NT2/D1 (cell line): ENCODE results near the gene TGM5.

Source experiments
- DNase-seq: peaks from one replicate; pipeline ENCODE4 v3.0.0-alpha.2; 2011; ENCODE audit warnings: low read depth, low spot score
- H3K27me3 ChIP-seq: 2 replicates; pipeline ENCODE4 v1.6.0; 2011; ENCODE audit warnings: mild to moderate bottlenecking; ENCODE audit not compliant: insufficient read length, insufficient read depth
- H3K36me3 ChIP-seq: 2 replicates; pipeline ENCODE4 v1.6.1; 2011; ENCODE audit warnings: mild to moderate bottlenecking, low read length, mixed read lengths; ENCODE audit not compliant: insufficient read depth, insufficient read length
- H3K4me1 ChIP-seq: 2 replicates; pipeline ENCODE4 v1.5.1; 2011; ENCODE audit not compliant: insufficient read depth, insufficient read length
- H3K4me3 ChIP-seq: 2 replicates; pipeline ENCODE4 v1.5.1; 2011; ENCODE audit warnings: low read depth; ENCODE audit not compliant: insufficient read length
- H3K9ac ChIP-seq: 2 replicates; pipeline ENCODE4 v1.6.0; 2011; ENCODE audit warnings: low read depth; ENCODE audit not compliant: insufficient read length
- H3K9me3 ChIP-seq: 2 replicates; pipeline ENCODE4 v1.5.1; 2011; ENCODE audit warnings: mild to moderate bottlenecking, low read length; ENCODE audit not compliant: insufficient read depth
- SUZ12 ChIP-seq: IDR thresholded peaks from 2 replicates; pipeline ENCODE4 v1.6.1; 2011; ENCODE audit not compliant: insufficient read length, insufficient read depth; ENCODE audit errors: extremely low read depth
- YY1 ChIP-seq: IDR thresholded peaks from 2 replicates; pipeline ENCODE4 v1.6.1; 2011; ENCODE audit not compliant: insufficient read length, insufficient read depth
- ZNF274 ChIP-seq: IDR thresholded peaks from 2 replicates; pipeline ENCODE4 v1.6.1; 2011; ENCODE audit warnings: mild to moderate bottlenecking, low read depth, low read length

TGM5 gene

GRCh38 chr15:43281926-43282602 lies 15.3 kb upstream of the TGM5 start:
- Histone ChIP-seq H3K9ac (no peak overlapping the region), H3K9me3 (no peaks in the 10 kb centered on the region)

GRCh38 chr15:43280996-43281395 lies 14.3 kb upstream of the TGM5 start:
- no peak for DNase-seq
- H3K27me3 ChIP-seq = no peaks in the 10 kb centered on the region
- H3K4me1 ChIP-seq = no peaks in the 10 kb centered on the region
- no peak overlapping the region for H3K9ac ChIP-seq
- no peak for TF ChIP-seq SUZ12
- TF ChIP-seq YY1 = no peak
- TF ChIP-seq ZNF274 = no peak
- no peaks in the 10 kb centered on the region for H3K9me3 ChIP-seq
- no peak overlapping the region for H3K4me3 ChIP-seq
- no peaks in the 10 kb centered on the region for H3K36me3 ChIP-seq

More at GRCh38 chr15:43281926-43282602, 15.3 kb upstream of the TGM5 start:
- H3K4me1 ChIP-seq = no peaks in the 10 kb centered on the region
- DNase-seq = no peak
- TF ChIP-seq YY1 (no peak), ZNF274 (no peak), SUZ12 (no peak)
- no peak overlapping the region for H3K4me3 ChIP-seq
- H3K27me3 ChIP-seq = no peaks in the 10 kb centered on the region
- no peaks in the 10 kb centered on the region for H3K36me3 ChIP-seq

GRCh38 chr15:43279496-43279895 lies 12.8 kb upstream of the TGM5 start:
- H3K9ac ChIP-seq = no peak overlapping the region
- H3K4me1 ChIP-seq = no peaks in the 10 kb centered on the region
- H3K9me3 ChIP-seq = no peaks in the 10 kb centered on the region
- DNase-seq = no peak
- no peaks in the 10 kb centered on the region for H3K36me3 ChIP-seq
- no peaks in the 10 kb centered on the region for H3K27me3 ChIP-seq
- H3K4me3 ChIP-seq = no peak overlapping the region
- TF ChIP-seq SUZ12 = no peak
- no peak for TF ChIP-seq YY1

- Histone ChIP-seq H3K9me3 (no peaks in the 10 kb centered on the region), H3K4me3 (no peak overlapping the region), H3K36me3 (no peaks in the 10 kb centered on the region), H3K9ac (no peak overlapping the region), H3K27me3 (no peaks in the 10 kb centered on the region), H3K4me1 (no peaks in the 10 kb centered on the region)
- no peak for TF ChIP-seq ZNF274
- TF ChIP-seq SUZ12 = no peak
- no peak for DNase-seq
Measured at GRCh38 chr15:43278869-43279268, 12.1 kb upstream of the TGM5 start.

- no peaks in the 10 kb centered on the region for H3K9me3 ChIP-seq
- no peak for DNase-seq
- no peaks in the 10 kb centered on the region for H3K4me1 ChIP-seq
- H3K36me3 ChIP-seq = no peaks in the 10 kb centered on the region
- TF ChIP-seq SUZ12 = no peak
- TF ChIP-seq YY1 = no peak
- no peak for TF ChIP-seq ZNF274
- no peak overlapping the region for H3K9ac ChIP-seq
- no peak overlapping the region for H3K4me3 ChIP-seq
- H3K27me3 ChIP-seq = no peaks in the 10 kb centered on the region
Measured at GRCh38 chr15:43277901-43278300, 11.2 kb upstream of the TGM5 start.

- H3K27me3 ChIP-seq = no peaks in the 10 kb centered on the region
- no peaks in the 10 kb centered on the region for H3K4me1 ChIP-seq
- H3K36me3 ChIP-seq = no peaks in the 10 kb centered on the region
- no peak overlapping the region for H3K4me3 ChIP-seq
- TF ChIP-seq SUZ12 = no peak
- no peak for TF ChIP-seq YY1
- TF ChIP-seq ZNF274 = no peak
- H3K9ac ChIP-seq = no peak overlapping the region
- no peaks in the 10 kb centered on the region for H3K9me3 ChIP-seq
- no peak for DNase-seq
Measured at GRCh38 chr15:43277231-43277823, 10.6 kb upstream of the TGM5 start.

- Histone ChIP-seq H3K36me3 (no peaks in the 10 kb centered on the region), H3K4me1 (no peaks in the 10 kb centered on the region), H3K9ac (no peak overlapping the region), H3K9me3 (no peaks in the 10 kb centered on the region), H3K4me3 (no peak overlapping the region), H3K27me3 (no peaks in the 10 kb centered on the region)
- TF ChIP-seq SUZ12 = no peak
- TF ChIP-seq YY1 = no peak
- no peak for TF ChIP-seq ZNF274
- no peak for DNase-seq
Measured at GRCh38 chr15:43276563-43277200, 10.0 kb upstream of the TGM5 start.
